Measurements from ENCODE around the gene TANK. TPM values are rescaled to one million over a fixed set of nuclear protein-coding genes. Genes with fewer than 3 reads are reported as not detected.
"Not testable (repeated sequence)": the region's sequence is repeated elsewhere in the genome, so short reads cannot be mapped to it uniquely, and the experiment has no call there.

TANK gene
- total and polyA plus RNA-seq, 3 experiments from 2014 or later, result 70.8 to 81.7 (median 75.5) TPM

GRCh38 chr2:161246281-161246680 lies 86.1 kb downstream of the TANK start:
- CTCF ChIA-PET, result interaction anchor here (0.7 to 1.2 kb wide), 3 partner anchors 9 to 23 kb away, joined by 3 read pairs; no protein-coding TSS in a partner anchor
- no peak overlapping the region for H3K4me3 ChIP-seq (ENCODE audit: low read length)
- no peak overlapping the region for H3K27ac ChIP-seq (ENCODE audit: low read depth, low read length)
- H3K4me1 Mint-ChIP-seq, result peaks cover 51 to 69% (median 53%) of the 10 kb centered on the region in 3 donors
- no peaks in the 10 kb centered on the region for H3K27me3 ChIP-seq (ENCODE audit: insufficient read depth, low read length, poor library complexity, severe bottlenecking)
- no peaks in the 10 kb centered on the region for H3K9me3 ChIP-seq (ENCODE audit: low read length)
- H3K27ac Mint-ChIP-seq, result peak overlapping the region in 6 of 8 donors; percentile 43 to 98 (median 90)
- peak overlapping the region in 6 of 7 donors; percentile 87 to 95 (median 93) for H3K4me3 Mint-ChIP-seq
- POLR2A ChIA-PET, result no interaction called here
- H3K36me3 Mint-ChIP-seq, result peaks cover 0 to 7% (median 0%) of the 10 kb centered on the region in 3 donors
- no peaks in the 10 kb centered on the region for H3K36me3 ChIP-seq (ENCODE audit: insufficient read depth, low read length)
- H3K27me3 Mint-ChIP-seq, result no peaks in the 10 kb centered on the region
- H3K9me3 Mint-ChIP-seq, result no peaks in the 10 kb centered on the region
- peaks cover 32% of the 10 kb centered on the region for H3K4me1 ChIP-seq (ENCODE audit: insufficient read depth, low read length)
- no peak for DNase-seq

GRCh38 chr2:161250864-161251436 lies 90.7 kb downstream of the TANK start:
- H3K4me1 Mint-ChIP-seq, result peaks cover 14 to 25% (median 16%) of the 10 kb centered on the region in 3 donors
- Histone ChIP-seq H3K4me3 (ENCODE audit: low read length) (no peak overlapping the region), H3K27ac (ENCODE audit: low read depth, low read length) (no peak overlapping the region), H3K27me3 (ENCODE audit: insufficient read depth, low read length, poor library complexity, severe bottlenecking) (no peaks in the 10 kb centered on the region), H3K36me3 (ENCODE audit: insufficient read depth, low read length) (no peaks in the 10 kb centered on the region), H3K9me3 (ENCODE audit: low read length) (no peaks in the 10 kb centered on the region), H3K4me1 (ENCODE audit: insufficient read depth, low read length) (peaks cover 3% of the 10 kb centered on the region)
- CTCF ChIA-PET, result interaction anchor here (0.8 to 2.5 kb wide), 6 partner anchors 11 to 28 kb away, joined by 3 to 7 read pairs (median 4); no protein-coding TSS in a partner anchor
- no peaks in the 10 kb centered on the region for H3K9me3 Mint-ChIP-seq
- no peaks in the 10 kb centered on the region for H3K27me3 Mint-ChIP-seq
- H3K27ac Mint-ChIP-seq, result peak overlapping the region in 1 of 8 donors; percentile 12
- no peak overlapping the region for H3K4me3 Mint-ChIP-seq
- DNase-seq, result peak in 1 of 5 donors; percentile 11
- peaks cover 0 to 2% (median 0%) of the 10 kb centered on the region in 3 donors for H3K36me3 Mint-ChIP-seq
- POLR2A ChIA-PET, result interaction anchor here (0.7 kb wide), 1 partner anchor 1074 kb away, joined by 3 read pairs; no protein-coding TSS in a partner anchor

GRCh38 chr2:161257123-161257952 lies 97.1 kb downstream of the TANK start:
- H3K4me3 Mint-ChIP-seq, result no peak overlapping the region
- H3K36me3 Mint-ChIP-seq, result no peaks in the 10 kb centered on the region
- Histone ChIP-seq H3K36me3 (ENCODE audit: insufficient read depth, low read length) (no peaks in the 10 kb centered on the region), H3K4me1 (ENCODE audit: insufficient read depth, low read length) (no peaks in the 10 kb centered on the region), H3K27ac (ENCODE audit: low read depth, low read length) (no peak overlapping the region), H3K4me3 (ENCODE audit: low read length) (no peak overlapping the region), H3K27me3 (ENCODE audit: insufficient read depth, low read length, poor library complexity, severe bottlenecking) (no peaks in the 10 kb centered on the region), H3K9me3 (ENCODE audit: low read length) (no peaks in the 10 kb centered on the region)
- no peaks in the 10 kb centered on the region for H3K9me3 Mint-ChIP-seq
- H3K27me3 Mint-ChIP-seq, result no peaks in the 10 kb centered on the region
- CTCF ChIA-PET, result no interaction called here
- H3K27ac Mint-ChIP-seq, result no peak overlapping the region
- POLR2A ChIA-PET, result no interaction called here
- no peaks in the 10 kb centered on the region for H3K4me1 Mint-ChIP-seq
- DNase-seq, result no peak

- H3K9me3 ChIP-seq (ENCODE audit: low read length), result no peaks in the 10 kb centered on the region
- no peaks in the 10 kb centered on the region for H3K4me1 Mint-ChIP-seq
- H3K27ac Mint-ChIP-seq, result no peak overlapping the region
- ChIA-PET POLR2A (no interaction called here), CTCF (interaction anchor here (1.3 kb wide), 1 partner anchor 43 kb away, joined by 5 read pairs; no protein-coding TSS in a partner anchor)
- no peaks in the 10 kb centered on the region for H3K4me1 ChIP-seq (ENCODE audit: insufficient read depth, low read length)
- H3K36me3 Mint-ChIP-seq, result peaks cover 0 to 3% (median 0%) of the 10 kb centered on the region in 3 donors
- H3K9me3 Mint-ChIP-seq, result no peaks in the 10 kb centered on the region
- peaks cover 12 to 18% of the 10 kb centered on the region in 2 donors for H3K27me3 Mint-ChIP-seq
- H3K4me3 Mint-ChIP-seq, result no peak overlapping the region
- no peak for DNase-seq
- H3K27me3 ChIP-seq (ENCODE audit: insufficient read depth, low read length, poor library complexity, severe bottlenecking), result no peaks in the 10 kb centered on the region
- H3K27ac ChIP-seq (ENCODE audit: low read depth, low read length), result no peak overlapping the region
- H3K4me3 ChIP-seq (ENCODE audit: low read length), result no peak overlapping the region
- no peaks in the 10 kb centered on the region for H3K36me3 ChIP-seq (ENCODE audit: insufficient read depth, low read length)
Observed at GRCh38 chr2:161265874-161266273, 105.6 kb downstream of the TANK start.

- Mint-ChIP-seq H3K27ac (no peak overlapping the region), H3K4me3 (no peak overlapping the region), H3K36me3 (peaks cover 0 to 3% (median 0%) of the 10 kb centered on the region in 3 donors), H3K27me3 (peaks cover 11 to 24% of the 10 kb centered on the region in 2 donors), H3K9me3 (no peaks in the 10 kb centered on the region), H3K4me1 (peaks cover 0 to 4% (median 3%) of the 10 kb centered on the region in 3 donors)
- H3K4me1 ChIP-seq (ENCODE audit: insufficient read depth, low read length), result no peaks in the 10 kb centered on the region
- H3K9me3 ChIP-seq (ENCODE audit: low read length), result no peaks in the 10 kb centered on the region
- CTCF ChIA-PET, result interaction anchor here (1.4 kb wide), 1 partner anchor 19 kb away, joined by 3 read pairs; no protein-coding TSS in a partner anchor
- no peak overlapping the region for H3K4me3 ChIP-seq (ENCODE audit: low read length)
- POLR2A ChIA-PET, result no interaction called here
- DNase-seq, result no peak
- no peaks in the 10 kb centered on the region for H3K36me3 ChIP-seq (ENCODE audit: insufficient read depth, low read length)
- H3K27me3 ChIP-seq (ENCODE audit: insufficient read depth, low read length, poor library complexity, severe bottlenecking), result no peaks in the 10 kb centered on the region
- no peak overlapping the region for H3K27ac ChIP-seq (ENCODE audit: low read depth, low read length)
Observed at GRCh38 chr2:161269111-161269510, 108.9 kb downstream of the TANK start.

GRCh38 chr2:161273038-161273760 lies 113.0 kb downstream of the TANK start:
- Histone ChIP-seq H3K4me3 (ENCODE audit: low read length) (no peak overlapping the region), H3K27ac (ENCODE audit: low read depth, low read length) (no peak overlapping the region), H3K36me3 (ENCODE audit: insufficient read depth, low read length) (no peaks in the 10 kb centered on the region), H3K27me3 (ENCODE audit: insufficient read depth, low read length, poor library complexity, severe bottlenecking) (no peaks in the 10 kb centered on the region), H3K4me1 (ENCODE audit: insufficient read depth, low read length) (no peaks in the 10 kb centered on the region), H3K9me3 (ENCODE audit: low read length) (no peaks in the 10 kb centered on the region)
- DNase-seq, result peak in 2 of 5 donors; percentile 46 to 52
- Mint-ChIP-seq H3K36me3 (no peaks in the 10 kb centered on the region), H3K27me3 (peaks cover 3 to 33% of the 10 kb centered on the region in 2 donors), H3K9me3 (no peaks in the 10 kb centered on the region), H3K4me1 (peaks cover 0 to 4% (median 3%) of the 10 kb centered on the region in 3 donors), H3K27ac (no peak overlapping the region), H3K4me3 (no peak overlapping the region)
- CTCF ChIA-PET, result interaction anchor here (0.6 to 3.3 kb wide), 9 partner anchors 10 to 210 kb away, joined by 3 to 18 read pairs (median 5); no protein-coding TSS in a partner anchor
- POLR2A ChIA-PET, result no interaction called here

- POLR2A ChIA-PET; H3K36me3 ChIP-seq (ENCODE audit: insufficient read depth, low read length); H3K4me3 Mint-ChIP-seq; H3K9me3 ChIP-seq (ENCODE audit: low read length); H3K27ac Mint-ChIP-seq; H3K9me3 Mint-ChIP-seq; H3K4me1 ChIP-seq (ENCODE audit: insufficient read depth, low read length); H3K36me3 Mint-ChIP-seq; H3K4me1 Mint-ChIP-seq; H3K27me3 ChIP-seq (ENCODE audit: insufficient read depth, low read length, poor library complexity, severe bottlenecking); DNase-seq; H3K27ac ChIP-seq (ENCODE audit: low read depth, low read length); H3K4me3 ChIP-seq (ENCODE audit: low read length); CTCF ChIA-PET: not testable (repeated sequence)
- peaks cover 3 to 24% of the 10 kb centered on the region in 2 donors for H3K27me3 Mint-ChIP-seq
Observed at GRCh38 chr2:161278564-161279229, 118.5 kb downstream of the TANK start.

Measured in CD8-positive, alpha-beta memory T cell (primary cell).